SU-DHL-6 (cell line): ENCODE measurements around the gene PLS1.

Experiments used
- EZH2phosphoT487 ChIP-seq: fragments of 200-600 bp; sonication (generic), shearing (Covaris generic); conservative IDR thresholded peaks from 2 replicates; pipeline ENCODE4 v1.6.1; 2018; ENCODE audit warnings: mild to moderate bottlenecking, antibody characterized with exemption, low read length, moderate library complexity, mixed read lengths
- TF ChIP-seq, protein P1 (sequence below): fragments of 200-600 bp; sonication (generic); IDR thresholded peaks from one replicate; pipeline ENCODE4 v1.5.1; 2017; ENCODE audit warnings: antibody characterized with exemption, mild to moderate bottlenecking, low read length, moderate library complexity; ENCODE audit not compliant: insufficient read depth, poor library complexity, severe bottlenecking

- TF ChIP-seq, protein P1, sequence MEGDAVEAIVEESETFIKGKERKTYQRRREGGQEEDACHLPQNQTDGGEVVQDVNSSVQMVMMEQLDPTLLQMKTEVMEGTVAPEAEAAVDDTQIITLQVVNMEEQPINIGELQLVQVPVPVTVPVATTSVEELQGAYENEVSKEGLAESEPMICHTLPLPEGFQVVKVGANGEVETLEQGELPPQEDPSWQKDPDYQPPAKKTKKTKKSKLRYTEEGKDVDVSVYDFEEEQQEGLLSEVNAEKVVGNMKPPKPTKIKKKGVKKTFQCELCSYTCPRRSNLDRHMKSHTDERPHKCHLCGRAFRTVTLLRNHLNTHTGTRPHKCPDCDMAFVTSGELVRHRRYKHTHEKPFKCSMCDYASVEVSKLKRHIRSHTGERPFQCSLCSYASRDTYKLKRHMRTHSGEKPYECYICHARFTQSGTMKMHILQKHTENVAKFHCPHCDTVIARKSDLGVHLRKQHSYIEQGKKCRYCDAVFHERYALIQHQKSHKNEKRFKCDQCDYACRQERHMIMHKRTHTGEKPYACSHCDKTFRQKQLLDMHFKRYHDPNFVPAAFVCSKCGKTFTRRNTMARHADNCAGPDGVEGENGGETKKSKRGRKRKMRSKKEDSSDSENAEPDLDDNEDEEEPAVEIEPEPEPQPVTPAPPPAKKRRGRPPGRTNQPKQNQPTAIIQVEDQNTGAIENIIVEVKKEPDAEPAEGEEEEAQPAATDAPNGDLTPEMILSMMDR: no peak
- no peak for TF ChIP-seq EZH2phosphoT487
Measured at GRCh38 chr3:142633073-142633472, 36.9 kb downstream of the PLS1 start.
